ENCODE measurements around the gene BRCC3.

BRCC3 gene

GRCh38 chrX:155065035-155065734, 6.1 kb upstream of the BRCC3 start:
- no peak for TF ChIP-seq CTCF (IDR thresholded peaks at IDR 0.05; ENCODE audit: low read depth, low read length)
- no peak for DNase-seq (ENCODE audit: extremely low read depth, low read depth)

GRCh38 chrX:155068165-155068564, 3.1 kb upstream of the BRCC3 start:
- TF ChIP-seq CTCF (IDR thresholded peaks at IDR 0.05; ENCODE audit: low read depth, low read length): no peak
- no peak for DNase-seq (ENCODE audit: extremely low read depth, low read depth)

- no peak for TF ChIP-seq CTCF (IDR thresholded peaks at IDR 0.05; ENCODE audit: low read depth, low read length)
- DNase-seq (ENCODE audit: extremely low read depth, low read depth): no peak
These were observed 1.9 kb upstream of the BRCC3 start for GRCh38 chrX:155069414-155069813.

GRCh38 chrX:155070038-155070437, 1.3 kb upstream of the BRCC3 start:
- no peak for DNase-seq (ENCODE audit: extremely low read depth, low read depth)

GRCh38 chrX:155070663-155070974, 689 bp upstream of the BRCC3 start:
- DNase-seq (ENCODE audit: extremely low read depth, low read depth): no peak

More at GRCh38 chrX:155070038-155070437, 1.3 kb upstream of the BRCC3 start:
- TF ChIP-seq CTCF (IDR thresholded peaks at IDR 0.05; ENCODE audit: low read depth, low read length): no peak

GRCh38 chrX:155071694-155072280, 479 bp downstream of the BRCC3 start:
- TF ChIP-seq CTCF (IDR thresholded peaks at IDR 0.05; ENCODE audit: low read depth, low read length): no peak
- no peak for DNase-seq (ENCODE audit: extremely low read depth, low read depth)

More at GRCh38 chrX:155070663-155070974, 689 bp upstream of the BRCC3 start:
- no peak for TF ChIP-seq CTCF (IDR thresholded peaks at IDR 0.05; ENCODE audit: low read depth, low read length)

GRCh38 chrX:155086202-155086840, 15.0 kb downstream of the BRCC3 start:
- no peak for DNase-seq (ENCODE audit: extremely low read depth, low read depth)
- TF ChIP-seq CTCF (IDR thresholded peaks at IDR 0.05; ENCODE audit: low read depth, low read length): peak; percentile 44
